CD4-positive, alpha-beta T cell treated with Interleukin-15 for 1 hour (primary cell): ENCODE results near the gene OR51B5.
"Not testable (repeated sequence)": the region's sequence is repeated elsewhere in the genome, so short reads cannot be mapped to it uniquely, and the experiment has no call there.

ENCODE experiments used
- DNase-seq: peaks from one replicate; pipeline ENCODE4 v3.0.0-alpha.2; 2020

Gene OR51B5

GRCh38 chr11:5335170-5335569, 8.2 kb downstream of the OR51B5 start:
- no peak for DNase-seq

GRCh38 chr11:5324197-5324596, 19.1 kb downstream of the OR51B5 start, which contains the start of gene OR51B2:
Gene OR51B2, minus strand, starts transcription at chr11:5324297. Its CDS starts 0 bp downstream, at chr11:5324297.
- DNase-seq = no peak

GRCh38 chr11:5317292-5317691, 26.0 kb downstream of the OR51B5 start:
- DNase-seq = no peak

GRCh38 chr11:5313326-5314023, 29.8 kb downstream of the OR51B5 start:
- not testable (repeated sequence) for DNase-seq

GRCh38 chr11:5310423-5310822, 32.9 kb downstream of the OR51B5 start:
- DNase-seq = no peak

- DNase-seq = no peak
Measured at GRCh38 chr11:5307256-5308019, 35.9 kb downstream of the OR51B5 start.

GRCh38 chr11:5304046-5304445, 39.3 kb downstream of the OR51B5 start:
- no peak for DNase-seq

- DNase-seq = no peak
Measured at GRCh38 chr11:5303626-5304025, 39.7 kb downstream of the OR51B5 start.

- no peak for DNase-seq
Measured at GRCh38 chr11:5301846-5302245, 41.5 kb downstream of the OR51B5 start, which contains the start of gene OR51B4. Gene OR51B4, minus strand, starts transcription at chr11:5301946. Its CDS starts 0 bp downstream, at chr11:5301946.

- DNase-seq = no peak
Measured at GRCh38 chr11:5300251-5300650, 43.1 kb downstream of the OR51B5 start.

- no peak for DNase-seq
Measured at GRCh38 chr11:5298451-5298850, 44.9 kb downstream of the OR51B5 start.

GRCh38 chr11:5297721-5298323, 45.5 kb downstream of the OR51B5 start:
- no peak for DNase-seq

GRCh38 chr11:5294342-5294995, 48.9 kb downstream of the OR51B5 start:
- not testable (repeated sequence) for DNase-seq

GRCh38 chr11:5293028-5293427, 50.3 kb downstream of the OR51B5 start:
- no peak for DNase-seq
